ENCODE results near the gene WARS2.

WARS2 gene

GRCh38 chr1:119038363-119038762 is 102.1 kb downstream of the WARS2 start:
- TF ChIP-seq NFIC (IDR thresholded peaks at IDR 0.05) (no peak), MAX (IDR thresholded peaks at IDR 0.05) (no peak)

- TF ChIP-seq REST (IDR thresholded peaks at IDR 0.05; ENCODE audit: low read depth) = no peak
- no peak for TF ChIP-seq CEBPB (IDR thresholded peaks at IDR 0.05)
- TF ChIP-seq USF1 (IDR thresholded peaks at IDR 0.05) = no peak
- TF ChIP-seq EGR1 (IDR thresholded peaks at IDR 0.05) = no peak
- TF ChIP-seq YY1 (IDR thresholded peaks at IDR 0.05; ENCODE audit: low read depth) = no peak
- no peak for TF ChIP-seq EP300 (IDR thresholded peaks at IDR 0.05; ENCODE audit: borderline replicate concordance)
- no peak for TF ChIP-seq RAD21 (IDR thresholded peaks at IDR 0.05; ENCODE audit: low read depth)
- TF ChIP-seq ZBTB7A (IDR thresholded peaks at IDR 0.05; ENCODE audit: low read depth) = no peak
- TF ChIP-seq TEAD4 (IDR thresholded peaks at IDR 0.05) = no peak
- TF ChIP-seq TCF12 (IDR thresholded peaks at IDR 0.05; ENCODE audit: low read depth) = no peak
- no peak for TF ChIP-seq TAF1 (IDR thresholded peaks at IDR 0.05; ENCODE audit: low read depth)
- no peak for TF ChIP-seq MAX (IDR thresholded peaks at IDR 0.05)
- no peak for TF ChIP-seq FOXM1 (IDR thresholded peaks at IDR 0.05; ENCODE audit: borderline replicate concordance, low read depth)
- TF ChIP-seq NFIC (IDR thresholded peaks at IDR 0.05) = no peak
- no peak for TF ChIP-seq CREB1 (IDR thresholded peaks at IDR 0.05; ENCODE audit: low read depth)
Measured at GRCh38 chr1:119034359-119034758, 106.1 kb downstream of the WARS2 start.

GRCh38 chr1:119032986-119033385 is 107.5 kb downstream of the WARS2 start:
- TF ChIP-seq ZBTB7A (IDR thresholded peaks at IDR 0.05; ENCODE audit: low read depth) = no peak
- no peak for TF ChIP-seq TEAD4 (IDR thresholded peaks at IDR 0.05)

GRCh38 chr1:119027759-119028158 is 112.7 kb downstream of the WARS2 start:
- TF ChIP-seq CREB1 (IDR thresholded peaks at IDR 0.05; ENCODE audit: low read depth) (no peak), FOXM1 (IDR thresholded peaks at IDR 0.05; ENCODE audit: borderline replicate concordance, low read depth) (no peak), TAF1 (IDR thresholded peaks at IDR 0.05; ENCODE audit: low read depth) (no peak), ZBTB7A (IDR thresholded peaks at IDR 0.05; ENCODE audit: low read depth) (no peak), EP300 (IDR thresholded peaks at IDR 0.05; ENCODE audit: borderline replicate concordance) (no peak), USF1 (IDR thresholded peaks at IDR 0.05) (no peak), TEAD4 (IDR thresholded peaks at IDR 0.05) (no peak)

- TF ChIP-seq TEAD4 (IDR thresholded peaks at IDR 0.05) = no peak
- TF ChIP-seq EP300 (IDR thresholded peaks at IDR 0.05; ENCODE audit: borderline replicate concordance) = no peak
- TF ChIP-seq TCF12 (IDR thresholded peaks at IDR 0.05; ENCODE audit: low read depth) = no peak
Measured at GRCh38 chr1:119026956-119027355, 113.5 kb downstream of the WARS2 start.

- no peak for TF ChIP-seq REST (IDR thresholded peaks at IDR 0.05; ENCODE audit: low read depth)
- TF ChIP-seq RAD21 (IDR thresholded peaks at IDR 0.05; ENCODE audit: low read depth) = no peak
- TF ChIP-seq TEAD4 (IDR thresholded peaks at IDR 0.05) = no peak
- no peak for TF ChIP-seq EP300 (IDR thresholded peaks at IDR 0.05; ENCODE audit: borderline replicate concordance)
- no peak for TF ChIP-seq TCF12 (IDR thresholded peaks at IDR 0.05; ENCODE audit: low read depth)
- TF ChIP-seq NFIC (IDR thresholded peaks at IDR 0.05) = no peak
- TF ChIP-seq YY1 (IDR thresholded peaks at IDR 0.05; ENCODE audit: low read depth) = no peak
- TF ChIP-seq ZBTB7A (IDR thresholded peaks at IDR 0.05; ENCODE audit: low read depth) = no peak
- no peak for TF ChIP-seq MAX (IDR thresholded peaks at IDR 0.05)
- no peak for TF ChIP-seq FOXM1 (IDR thresholded peaks at IDR 0.05; ENCODE audit: borderline replicate concordance, low read depth)
- TF ChIP-seq EGR1 (IDR thresholded peaks at IDR 0.05) = no peak
- no peak for TF ChIP-seq USF1 (IDR thresholded peaks at IDR 0.05)
- no peak for TF ChIP-seq CEBPB (IDR thresholded peaks at IDR 0.05)
- no peak for TF ChIP-seq TAF1 (IDR thresholded peaks at IDR 0.05; ENCODE audit: low read depth)
- no peak for TF ChIP-seq CREB1 (IDR thresholded peaks at IDR 0.05; ENCODE audit: low read depth)
Measured at GRCh38 chr1:119015547-119015946, 124.9 kb downstream of the WARS2 start.
